Fibroblast of skin of left quadriceps (primary cell): Measurements from ENCODE around the gene ODC1.
A peak's percentile ranks its signal among the peaks of the same experiment; 100 is the strongest.

ENCODE experiments used
- DNase-seq, 2 experiments: peaks; one replicate each; pipeline ENCODE4 v3.0.0-alpha.2; 2013; ENCODE audit warnings: low read depth in 2 of 2

ODC1 gene

DNA sequence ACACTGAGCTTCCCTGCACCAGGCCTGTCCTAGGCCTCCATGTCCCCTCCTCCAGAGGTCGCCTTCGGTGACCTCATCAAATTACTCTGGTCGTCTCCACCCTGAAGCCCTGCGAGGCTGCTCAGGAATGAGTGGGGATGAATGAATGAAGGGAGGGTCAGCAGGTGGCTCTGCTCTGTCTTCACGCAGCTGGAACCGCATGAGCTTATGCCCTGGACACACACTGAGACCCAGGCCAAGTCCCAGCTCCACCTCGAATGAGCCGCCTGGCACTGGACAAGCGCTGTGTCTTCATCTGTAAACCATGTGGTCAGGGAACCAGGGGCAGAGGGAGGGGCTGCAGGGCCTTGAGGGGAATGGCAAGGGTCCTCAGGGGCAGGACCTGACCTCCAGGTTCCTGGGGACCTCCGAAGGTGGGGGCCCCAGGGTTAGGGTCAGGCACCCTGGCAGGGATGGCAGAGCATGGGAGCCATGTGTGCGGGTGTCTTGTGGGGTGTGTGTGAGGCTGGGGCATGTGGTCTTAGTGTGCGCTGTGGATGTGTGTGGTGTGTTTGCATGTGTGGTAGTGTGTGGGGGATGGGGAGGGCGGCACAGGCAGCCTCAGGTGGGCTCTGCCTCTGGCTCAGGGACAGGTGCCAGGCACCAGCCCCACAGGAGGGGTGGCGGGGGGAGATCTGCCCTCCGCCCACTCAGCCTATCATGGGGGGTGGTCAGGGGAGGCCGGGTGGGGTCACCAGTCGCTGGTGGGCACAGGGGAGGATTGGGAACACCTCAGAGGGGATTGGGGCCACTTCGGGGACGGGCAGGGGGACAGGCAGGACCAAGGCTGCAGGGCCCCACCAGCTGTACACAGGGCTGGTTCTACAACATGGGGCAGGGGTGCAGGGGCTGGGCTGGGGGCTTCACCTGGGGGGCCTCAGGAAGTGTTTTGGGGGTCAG is 13.9 kb downstream of the ODC1 start:
- no peak for DNase-seq

- DNase-seq = no peak
Measured at GRCh38 chr2:10433264-10433946, 14.7 kb downstream of the ODC1 start.

GRCh38 chr2:10432311-10433181 is 15.6 kb downstream of the ODC1 start:
- no peak for DNase-seq

GRCh38 chr2:10431797-10432196 is 16.3 kb downstream of the ODC1 start:
- no peak for DNase-seq

- DNase-seq = no peak
Measured at GRCh38 chr2:10430886-10431622, 17.1 kb downstream of the ODC1 start.

- no peak for DNase-seq
Measured at GRCh38 chr2:10428924-10429323, 19.2 kb downstream of the ODC1 start.

DNA sequence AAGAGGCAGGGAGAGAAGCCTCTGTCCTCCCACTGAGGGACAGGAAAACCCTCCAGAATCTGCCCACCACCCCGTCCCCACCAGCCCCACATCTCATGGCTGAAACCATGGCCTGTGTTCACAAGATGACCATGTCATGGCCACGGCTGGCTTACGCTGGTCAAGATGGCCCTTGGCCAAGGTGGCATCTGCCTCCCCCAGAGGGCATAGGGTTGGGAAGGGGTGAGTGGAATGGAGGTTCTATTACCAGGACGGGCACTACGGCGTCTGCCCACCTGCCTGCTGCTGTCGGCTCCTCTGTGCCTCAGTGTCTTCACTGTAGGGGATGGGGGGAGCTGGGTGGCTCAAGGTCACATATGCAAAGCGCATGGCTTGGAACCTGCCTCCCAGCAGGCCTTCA is 19.8 kb downstream of the ODC1 start:
- no peak for DNase-seq

DNA sequence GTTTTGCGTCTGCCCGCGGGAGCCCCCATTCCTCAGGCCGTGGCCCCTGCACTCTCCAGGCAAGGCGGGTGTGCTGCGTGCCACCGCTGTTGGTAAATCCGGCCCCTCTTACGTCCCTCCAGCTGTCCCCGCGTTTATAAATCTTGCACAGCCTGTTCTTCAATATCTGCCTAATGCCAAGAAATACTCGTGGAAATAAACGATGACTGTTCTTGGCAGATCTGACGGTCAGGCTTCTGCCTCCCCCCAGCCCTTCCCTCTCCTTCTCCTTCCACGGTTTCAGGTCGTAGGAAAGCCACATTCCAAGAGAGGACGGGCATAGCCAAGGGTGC is 20.5 kb downstream of the ODC1 start:
- no peak for DNase-seq

DNA sequence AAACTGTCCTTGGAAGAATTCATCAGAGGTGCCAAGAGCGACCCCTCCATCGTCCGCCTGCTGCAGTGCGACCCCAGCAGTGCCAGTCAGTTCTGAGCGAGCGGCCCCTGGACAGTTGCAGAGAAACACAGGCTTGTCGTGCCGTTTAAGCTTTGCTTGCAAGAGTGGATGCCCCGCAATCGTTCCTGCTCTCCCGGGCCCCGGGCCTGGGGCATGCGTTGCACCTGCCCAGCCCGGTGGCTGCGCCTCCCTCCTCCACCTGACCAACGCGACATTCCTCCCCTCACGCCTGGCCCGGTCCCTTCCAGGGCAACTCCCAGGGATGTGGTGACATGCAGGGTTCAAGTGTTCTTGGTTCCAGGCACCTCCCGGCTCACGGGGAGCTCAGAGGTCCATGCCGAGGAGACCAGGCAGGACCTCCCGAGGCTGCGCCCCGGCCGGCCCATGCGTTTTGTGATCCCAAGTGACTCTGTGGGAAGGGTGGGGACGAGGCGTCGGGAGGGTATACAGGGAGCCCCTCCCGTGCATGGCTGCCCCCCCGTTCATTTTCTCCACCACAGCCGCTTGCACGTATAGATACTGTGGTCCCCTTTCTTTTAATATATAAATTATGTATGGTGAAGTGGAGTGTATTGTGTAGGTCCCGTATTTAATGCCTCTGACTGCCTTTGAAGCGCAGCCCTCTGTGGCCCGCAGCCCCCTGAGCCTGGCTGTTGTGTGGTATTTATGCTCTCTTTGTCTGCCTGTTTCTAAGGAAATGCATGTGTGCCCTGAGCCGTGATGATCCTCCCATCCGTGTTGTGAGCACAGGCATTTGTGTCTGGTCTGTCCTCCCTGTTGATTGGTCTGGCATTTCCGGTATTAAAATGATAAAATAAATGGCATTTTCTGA is 21.2 kb downstream of the ODC1 start:
- DNase-seq = no peak

DNA sequence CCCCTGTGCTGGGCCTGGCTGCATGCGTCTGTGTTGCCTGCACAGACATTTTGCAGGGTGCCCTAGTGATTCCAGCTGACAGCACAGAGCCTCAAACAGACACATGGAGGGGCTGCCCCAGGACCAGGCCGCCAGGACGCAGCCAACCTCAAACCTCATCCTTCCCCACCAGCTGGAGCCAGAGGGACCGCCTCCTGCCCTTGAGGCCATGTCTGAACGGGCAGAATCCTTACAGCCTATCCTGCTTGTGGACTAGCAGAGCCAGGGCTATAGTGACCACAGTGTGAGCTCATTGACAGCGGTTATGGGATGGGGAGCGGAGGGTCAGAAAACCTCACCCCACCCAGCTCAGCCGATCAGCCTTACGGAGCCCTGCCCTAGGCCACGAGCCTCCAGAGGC is 22.4 kb downstream of the ODC1 start:
- DNase-seq = no peak

- no peak for DNase-seq
Measured at GRCh38 chr2:10424916-10425505, 23.1 kb downstream of the ODC1 start.

- DNase-seq = peak; percentile 74 to 76
Measured at GRCh38 chr2:10424051-10424450, 24.1 kb downstream of the ODC1 start.

DNA sequence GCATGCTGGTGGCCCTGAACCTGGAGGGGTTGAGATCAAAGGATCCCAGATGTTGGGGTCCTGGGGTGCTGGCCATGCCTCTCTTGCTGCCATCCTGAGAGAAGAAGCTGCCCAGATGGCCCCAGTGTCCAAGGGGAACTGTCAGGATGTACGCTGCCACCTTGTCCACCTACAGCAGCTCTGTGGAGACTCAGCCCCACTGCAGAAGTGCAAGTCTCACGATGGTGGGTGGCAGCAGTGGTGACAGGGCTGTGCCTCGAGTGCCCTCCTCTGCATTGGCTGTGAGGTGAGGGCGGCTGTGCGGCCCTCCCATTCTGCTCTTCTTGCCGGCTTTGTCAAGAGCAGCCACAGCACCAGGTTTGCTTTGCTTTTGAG is 24.7 kb downstream of the ODC1 start:
- DNase-seq = no peak

- no peak for DNase-seq
Measured at GRCh38 chr2:10422732-10423399, 25.3 kb downstream of the ODC1 start.

DNA sequence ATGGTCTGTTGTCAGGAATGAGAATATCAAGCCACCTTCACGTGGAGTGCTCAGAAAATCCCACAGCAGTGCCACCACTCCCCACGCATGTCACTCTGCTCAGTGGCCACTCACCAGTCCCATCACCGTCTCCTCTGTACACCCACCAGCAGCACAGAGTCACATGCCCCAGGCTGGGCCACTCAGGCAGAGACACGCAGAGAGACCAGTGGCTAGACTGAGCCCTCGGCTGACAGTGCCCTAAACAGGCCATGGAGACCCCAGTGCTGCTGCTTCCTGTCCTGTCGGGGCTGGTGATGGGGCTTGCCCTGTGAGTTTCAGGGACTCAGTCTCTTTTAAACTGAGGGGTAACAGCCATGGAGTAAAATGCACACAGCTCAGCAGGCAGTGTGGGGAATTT is 25.9 kb downstream of the ODC1 start:
- no peak for DNase-seq

DNA sequence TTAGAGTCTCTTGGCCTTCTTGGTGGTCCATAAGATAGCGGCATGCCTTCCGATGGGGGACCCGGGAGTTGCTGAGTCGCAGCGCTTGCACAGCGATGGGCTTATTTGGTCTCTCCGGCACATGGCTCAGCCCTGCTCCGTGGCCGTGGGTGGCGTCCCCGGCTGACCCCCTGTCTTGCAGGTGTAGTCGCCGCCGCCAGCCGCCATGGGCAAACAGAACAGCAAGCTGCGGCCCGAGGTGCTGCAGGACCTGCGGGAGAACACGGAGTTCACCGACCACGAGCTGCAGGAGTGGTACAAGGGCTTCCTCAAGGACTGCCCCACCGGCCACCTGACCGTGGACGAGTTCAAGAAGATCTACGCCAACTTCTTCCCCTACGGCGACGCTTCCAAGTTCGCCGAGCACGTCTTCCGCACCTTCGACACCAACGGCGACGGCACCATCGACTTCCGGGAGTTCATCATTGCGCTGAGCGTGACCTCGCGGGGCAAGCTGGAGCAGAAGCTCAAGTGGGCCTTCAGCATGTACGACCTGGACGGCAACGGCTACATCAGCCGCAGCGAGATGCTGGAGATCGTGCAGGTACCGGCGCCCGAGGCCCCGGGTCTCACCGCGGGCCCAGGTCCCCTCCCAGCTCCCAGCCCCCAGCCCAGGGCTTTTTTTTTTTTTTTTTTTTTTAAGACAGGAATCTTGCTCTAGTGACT is 28.4 kb downstream of the ODC1 start:
- no peak for DNase-seq

DNA sequence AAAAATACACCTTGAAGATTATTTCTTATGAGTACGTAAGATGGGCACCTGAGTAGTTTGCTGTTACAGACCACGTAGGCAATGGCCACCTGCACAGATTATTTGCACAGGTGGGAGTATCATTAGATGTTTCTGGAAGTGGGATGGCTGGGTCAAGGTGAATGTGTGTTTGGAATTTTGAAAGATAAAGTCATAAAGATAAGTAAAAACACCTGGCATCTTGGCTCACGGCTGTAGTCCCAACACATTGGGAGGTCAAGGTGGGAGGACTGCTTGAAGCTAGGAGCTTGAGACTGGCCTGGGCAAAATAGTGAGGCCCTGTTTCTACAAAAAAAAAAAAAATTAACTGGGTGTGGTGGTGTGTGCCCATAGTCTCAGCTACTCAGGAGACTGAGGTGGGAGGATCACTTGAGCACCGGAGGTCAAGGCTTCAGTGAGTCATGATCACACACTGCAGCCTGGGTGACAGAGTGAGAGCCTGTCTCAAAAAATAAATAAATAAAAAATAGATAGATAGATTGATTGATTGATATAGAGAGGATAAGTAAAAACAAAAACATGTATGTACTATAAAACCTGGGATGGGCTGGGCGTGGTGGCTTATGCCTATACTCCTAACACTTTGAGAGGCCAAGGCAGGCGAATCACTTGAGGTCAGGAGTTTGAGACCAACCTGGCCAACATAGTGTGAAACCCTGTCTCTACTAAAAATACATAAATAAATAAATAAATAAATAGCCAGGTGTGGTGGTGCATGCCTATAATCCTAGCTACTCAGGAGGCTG is 30.4 kb downstream of the ODC1 start:
- no peak for DNase-seq

DNA sequence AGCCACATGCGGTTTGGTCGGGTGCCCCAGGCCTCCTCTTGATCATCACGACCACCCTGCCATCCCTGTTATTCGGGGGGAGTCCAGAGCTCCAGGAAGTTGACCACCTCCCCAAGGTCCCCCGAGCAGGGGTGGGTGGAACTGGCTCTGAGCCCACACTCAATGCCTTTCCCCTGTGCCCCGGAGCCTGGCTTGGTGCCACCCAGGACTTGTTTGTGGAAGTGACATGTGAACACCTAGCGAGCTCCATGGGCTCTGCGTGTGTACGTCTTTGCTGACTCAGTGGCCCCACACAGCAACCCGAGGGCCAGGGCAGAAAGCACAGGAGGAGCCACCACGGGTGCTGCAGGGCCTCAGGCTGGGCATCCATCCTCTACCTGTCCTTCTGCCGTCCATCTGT is 32.5 kb downstream of the ODC1 start:
- no peak for DNase-seq
